Fibroblast of peridontal ligament (primary cell): ENCODE results near the gene TXNDC11.

Experiments used
- DNase-seq: peaks from one replicate; pipeline ENCODE4 v3.0.0-alpha.2; 2010; ENCODE audit errors: extremely low read depth

TXNDC11 gene

GRCh38 chr16:11750056-11750455 is 7.4 kb upstream of the TXNDC11 start:
- no peak for DNase-seq

GRCh38 chr16:11748404-11749254 is 6.0 kb upstream of the TXNDC11 start:
- DNase-seq, result no peak

DNA sequence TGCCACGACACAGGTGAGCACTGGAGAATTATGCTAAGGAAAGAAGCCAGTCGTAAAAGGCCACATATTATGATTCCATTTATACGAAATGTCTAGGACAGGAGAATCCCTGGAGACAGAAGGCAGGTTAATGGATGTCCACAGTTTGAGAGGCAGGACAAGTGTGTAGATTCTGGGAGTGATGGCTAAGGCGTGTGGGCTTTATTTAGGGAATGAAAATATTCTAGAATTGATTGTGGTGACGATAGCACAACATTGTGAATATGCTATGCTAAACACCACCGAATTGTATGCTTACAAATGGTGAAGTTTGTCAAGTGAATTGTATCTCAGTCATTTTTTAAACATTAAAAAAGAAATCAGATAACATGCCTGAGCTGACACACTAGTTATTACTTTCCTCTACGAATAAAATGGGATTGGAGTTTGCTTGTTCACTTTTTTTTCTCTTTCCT is 5.3 kb upstream of the TXNDC11 start:
- DNase-seq, result no peak

GRCh38 chr16:11744075-11744470 is 1.4 kb upstream of the TXNDC11 start:
- DNase-seq, result no peak

GRCh38 chr16:11743308-11744074 is 834 bp upstream of the TXNDC11 start:
- DNase-seq, result no peak

GRCh38 chr16:11742093-11742535 is 543 bp downstream of the TXNDC11 start:
- DNase-seq, result no peak

GRCh38 chr16:11740567-11740966 is 2.1 kb downstream of the TXNDC11 start:
- DNase-seq, result no peak

DNA sequence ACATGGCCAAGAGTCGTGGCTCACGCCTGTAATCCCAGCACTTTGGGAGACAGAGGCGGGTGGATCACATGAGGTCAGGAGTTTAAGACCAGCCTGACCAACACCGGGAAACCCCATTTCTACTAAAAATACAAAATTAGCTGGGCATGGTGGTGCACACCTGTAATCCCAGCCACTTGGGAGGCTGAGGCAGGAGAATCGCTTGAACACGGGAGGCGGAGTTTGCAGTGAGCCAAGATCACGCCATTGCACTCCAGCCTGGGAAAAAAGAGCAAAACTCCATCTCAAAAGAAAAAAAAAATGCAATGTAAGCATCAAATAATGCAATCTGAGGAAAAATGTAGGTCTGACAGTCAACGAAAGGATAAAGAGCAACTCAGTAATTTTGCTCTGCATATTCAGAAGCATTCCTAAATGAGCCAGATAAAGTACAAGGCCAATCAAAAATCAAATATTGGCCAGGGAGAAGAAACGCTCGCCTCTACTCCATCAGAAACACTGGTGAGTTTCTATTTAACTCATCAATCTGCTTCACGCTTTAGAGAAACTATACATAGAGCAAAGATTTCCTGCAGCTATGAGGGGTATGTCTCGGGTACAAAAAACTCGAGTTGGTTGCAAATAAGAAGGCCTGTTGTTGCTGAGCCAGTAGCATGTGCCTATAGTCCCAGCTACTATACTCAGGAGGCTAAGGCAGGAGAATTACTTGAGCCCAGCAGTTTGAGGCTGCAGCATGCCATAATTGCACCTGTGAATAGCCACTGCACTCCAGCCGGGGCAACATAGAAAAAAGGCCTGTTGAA is 3.7 kb downstream of the TXNDC11 start:
- DNase-seq, result no peak

- no peak for DNase-seq
These were observed 4.9 kb downstream of the TXNDC11 start for GRCh38 chr16:11737713-11738112.

DNA sequence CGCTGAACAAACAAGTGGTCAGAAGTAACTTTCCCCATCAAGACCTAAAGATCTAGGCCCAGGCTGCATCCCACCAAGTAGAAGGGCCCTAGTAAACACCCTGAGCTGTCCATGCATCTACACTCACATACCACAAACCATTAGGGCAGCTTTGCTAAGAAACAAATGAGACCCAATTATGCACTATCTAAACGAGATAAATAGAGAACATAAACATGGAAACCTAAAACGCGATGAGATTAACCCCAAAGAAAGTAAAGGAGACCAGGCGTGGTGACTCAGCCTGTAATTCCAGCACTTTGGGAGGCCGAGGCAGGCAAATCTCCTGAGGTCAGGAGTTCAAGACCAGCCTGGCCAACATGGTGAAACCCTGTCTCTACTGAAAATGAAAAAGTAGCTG is 5.8 kb downstream of the TXNDC11 start:
- DNase-seq, result no peak

- DNase-seq, result no peak
These were observed 6.9 kb downstream of the TXNDC11 start for GRCh38 chr16:11735787-11736186.

DNA sequence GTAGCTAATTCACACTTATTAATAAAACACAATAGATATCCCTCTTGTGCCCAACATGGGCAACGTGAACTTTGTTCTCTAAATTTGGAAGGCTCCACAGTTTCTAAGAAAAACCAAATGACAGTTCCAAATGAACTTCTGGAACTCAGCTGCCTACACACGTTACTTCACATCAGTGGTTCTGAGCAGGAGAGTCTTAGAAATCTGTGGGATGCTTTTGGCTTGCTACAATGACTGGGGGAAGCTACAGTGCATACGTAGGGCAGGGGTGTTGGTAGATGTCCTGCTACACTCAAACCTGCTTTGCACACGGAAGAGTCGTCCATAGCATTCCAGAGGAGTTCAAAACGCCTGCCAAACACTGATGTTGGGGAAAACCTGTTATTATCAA is 8.0 kb downstream of the TXNDC11 start:
- no peak for DNase-seq

- no peak for DNase-seq
These were observed 8.5 kb downstream of the TXNDC11 start for GRCh38 chr16:11734025-11734652.

GRCh38 chr16:11731222-11731621 is 11.4 kb downstream of the TXNDC11 start:
- DNase-seq, result no peak

DNA sequence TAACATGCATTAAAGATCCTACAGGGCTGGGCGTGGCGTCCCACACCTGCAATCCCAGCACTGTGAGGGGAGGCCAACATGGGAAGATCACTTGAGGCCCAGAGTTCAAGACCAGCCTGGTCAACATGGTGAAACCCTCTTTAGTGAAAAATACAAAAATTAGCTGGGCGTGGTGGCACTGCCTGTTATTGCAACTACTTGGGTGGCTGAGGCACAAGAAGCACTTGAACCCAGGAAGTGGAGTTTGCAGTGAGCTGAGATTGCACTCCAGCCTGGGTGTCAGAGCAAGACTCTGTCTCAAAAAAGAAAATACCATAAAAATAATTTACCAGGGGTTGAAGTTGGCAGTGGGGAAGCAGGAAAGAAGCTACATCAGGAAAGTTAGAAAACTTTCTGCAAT is 12.9 kb downstream of the TXNDC11 start:
- DNase-seq, result no peak

GRCh38 chr16:11727796-11728543 is 14.7 kb downstream of the TXNDC11 start:
- DNase-seq, result no peak

DNA sequence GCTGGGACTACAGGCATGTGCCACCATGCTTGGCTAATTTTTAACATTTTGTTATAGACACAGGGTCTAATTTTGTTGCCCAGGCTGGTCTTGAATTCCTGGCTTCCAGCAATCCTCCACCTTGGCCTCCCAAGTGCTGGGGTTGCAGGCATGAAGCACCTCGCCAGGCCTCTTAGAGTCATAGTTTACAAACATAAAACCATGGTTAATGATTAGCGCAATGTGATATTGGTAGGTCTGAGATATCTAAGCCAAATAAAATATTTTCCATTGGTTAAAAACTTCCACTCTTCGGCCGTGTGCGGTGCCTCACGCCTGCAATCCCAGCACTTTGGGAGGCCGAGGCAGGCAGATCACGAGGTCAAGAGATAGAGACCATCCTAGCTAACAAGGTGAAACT is 16.6 kb downstream of the TXNDC11 start:
- DNase-seq, result no peak

DNA sequence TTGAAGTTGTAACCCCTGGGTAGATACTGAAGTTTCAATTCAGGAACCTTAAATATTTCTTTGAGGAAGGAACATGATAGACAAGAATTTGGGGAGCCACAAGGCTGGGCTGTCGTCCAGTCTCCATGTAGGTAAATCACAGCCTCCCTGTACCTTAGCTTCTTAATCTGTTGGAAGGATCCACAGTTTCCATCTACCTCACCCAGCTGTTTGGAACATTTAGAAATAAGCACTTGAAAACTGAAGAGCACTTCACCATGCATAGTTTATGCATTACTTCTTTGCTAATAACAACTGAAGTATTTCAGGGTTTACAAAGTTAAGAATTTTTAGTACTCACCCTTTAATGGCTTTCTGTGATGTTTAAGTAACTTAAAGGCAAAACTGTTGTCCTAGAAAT is 17.2 kb downstream of the TXNDC11 start:
- no peak for DNase-seq

DNA sequence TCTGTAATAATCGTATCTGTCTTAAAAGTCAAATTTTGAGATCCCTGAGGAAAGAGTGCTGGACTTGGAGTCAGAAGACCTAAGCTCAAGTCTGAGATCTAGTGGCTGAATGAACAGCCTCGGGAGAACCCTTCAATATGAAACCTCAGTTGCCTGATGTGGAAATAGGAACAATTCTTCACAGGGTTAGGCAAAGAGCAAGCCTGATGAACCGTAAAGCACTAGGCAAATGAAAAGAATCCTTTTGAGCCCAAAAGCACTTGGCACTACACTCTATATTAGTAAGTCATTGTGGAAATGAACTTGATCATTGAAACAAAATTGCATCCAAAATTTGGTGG is 20.2 kb downstream of the TXNDC11 start:
- DNase-seq, result no peak

DNA sequence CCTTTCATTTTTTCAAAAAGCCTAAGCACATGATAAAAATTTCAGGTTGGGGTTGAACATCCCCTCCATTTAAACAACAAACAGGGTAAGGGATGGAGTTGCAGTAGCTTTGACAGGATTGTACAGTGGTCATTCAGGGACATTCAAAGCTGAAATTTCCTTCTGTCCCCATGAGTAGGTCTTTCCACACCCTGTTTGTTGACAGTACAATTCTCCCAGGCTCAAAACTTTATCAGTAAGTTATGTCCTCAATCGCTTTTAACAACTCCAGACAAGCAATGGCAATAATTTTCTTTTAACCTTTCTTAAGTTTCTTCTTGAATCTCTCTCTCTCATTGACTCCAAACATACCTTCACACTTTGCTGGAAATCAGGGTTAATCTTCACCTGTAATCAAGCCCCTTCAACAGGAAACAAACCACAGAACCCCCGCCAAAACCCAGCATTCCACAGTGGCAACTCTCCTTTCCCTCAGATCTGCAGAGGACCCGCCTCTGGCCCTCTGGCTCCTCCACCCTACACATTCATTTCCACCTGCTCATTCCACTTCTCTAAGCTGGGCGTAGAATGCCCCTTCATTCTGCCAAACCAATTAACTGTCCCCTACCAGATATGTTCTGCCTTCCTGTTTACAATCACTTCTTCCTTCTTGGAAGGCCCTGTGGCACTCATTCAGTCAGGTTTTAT is 20.7 kb downstream of the TXNDC11 start:
- no peak for DNase-seq

DNA sequence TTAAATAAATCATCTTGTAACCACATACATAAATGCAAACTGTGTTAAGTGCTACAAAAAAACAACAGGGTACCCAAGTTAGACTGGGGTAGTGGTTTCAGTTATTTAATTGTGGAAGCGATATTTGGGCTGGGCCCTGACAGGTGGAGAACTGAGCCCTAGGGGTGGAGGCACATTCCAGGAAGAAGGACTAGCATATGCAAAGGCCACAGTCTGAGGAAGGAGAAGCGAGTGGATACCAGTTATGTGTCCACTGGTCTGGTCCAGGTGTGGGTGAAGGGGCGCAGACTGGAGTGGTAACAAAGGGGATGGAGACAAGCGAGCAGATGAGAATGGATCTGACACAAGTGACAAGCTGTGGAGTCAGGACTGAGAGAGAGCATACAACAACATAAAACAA is 22.9 kb downstream of the TXNDC11 start:
- no peak for DNase-seq
